Esophagus squamous epithelium (tissue), 4 donors: ENCODE data around the gene PCSK1.

Experiments used
- CTCF ChIP-seq, 6 experiments: fragments of 450-650 bp in 4 of 6; fragments of 200-600 bp in 2 of 6; sonication (generic) in 2 of 6; IDR thresholded peaks; one replicate each; pipeline ENCODE4 v1.5.1; 2016 to 2019; ENCODE audit warnings: antibody characterized with exemption in 6 of 6, mild to moderate bottlenecking in 4 of 6, moderate library complexity in 4 of 6
- POLR2A ChIP-seq, 4 donors: fragments of 450-650 bp; IDR thresholded peaks; one replicate each; pipeline ENCODE4 v1.6.1; 2017; ENCODE audit warnings: antibody characterized with exemption in 4 of 4, mild to moderate bottlenecking in 4 of 4, moderate library complexity in 3 of 4

GRCh38 chr5:96447949-96448348, 14.9 kb upstream of the PCSK1 start:
- TF ChIP-seq CTCF (IDR thresholded peaks at IDR 0.05) (no peak), POLR2A (IDR thresholded peaks at IDR 0.05) (no peak)
